GM12873 (cell line): Measurements from ENCODE around the gene CCDC40.

ENCODE experiments used
- CTCF ChIP-seq: IDR thresholded peaks from 2 replicates; pipeline ENCODE4 v1.5.1; 2012; ENCODE audit warnings: low read depth, mild to moderate bottlenecking, moderate library complexity, low read length, control low read depth; ENCODE audit not compliant: insufficient read depth; ENCODE audit errors: missing control alignments

The CCDC40 gene

GRCh38 chr17:80110447-80110812 is 74.0 kb downstream of the CCDC40 start:
- no peak for TF ChIP-seq CTCF

GRCh38 chr17:80110927-80111701 is 74.7 kb downstream of the CCDC40 start:
- TF ChIP-seq CTCF = no peak

GRCh38 chr17:80111702-80112470 is 75.4 kb downstream of the CCDC40 start:
- no peak for TF ChIP-seq CTCF

- no peak for TF ChIP-seq CTCF
These were observed 76.1 kb downstream of the CCDC40 start for GRCh38 chr17:80112471-80113032.

GRCh38 chr17:80113033-80113484 is 76.6 kb downstream of the CCDC40 start:
- TF ChIP-seq CTCF = no peak

GRCh38 chr17:80114758-80115157 is 78.3 kb downstream of the CCDC40 start:
- no peak for TF ChIP-seq CTCF

- TF ChIP-seq CTCF = no peak
These were observed 78.7 kb downstream of the CCDC40 start for GRCh38 chr17:80115159-80115558.
